GM21528 (cell line): ENCODE data around the gene FTHL17.
A peak's percentile ranks its signal among the peaks of the same experiment; 100 is the strongest.

Experiments
- ATAC-seq: cut with Tn5 transposase; IDR thresholded peaks from one replicate; pipeline ENCODE4 v1.9.1; 2021; ENCODE audit warnings: mild to moderate bottlenecking, moderate library complexity; ENCODE audit not compliant: unreplicated experiment, low FRiP score

Gene FTHL17

DNA sequence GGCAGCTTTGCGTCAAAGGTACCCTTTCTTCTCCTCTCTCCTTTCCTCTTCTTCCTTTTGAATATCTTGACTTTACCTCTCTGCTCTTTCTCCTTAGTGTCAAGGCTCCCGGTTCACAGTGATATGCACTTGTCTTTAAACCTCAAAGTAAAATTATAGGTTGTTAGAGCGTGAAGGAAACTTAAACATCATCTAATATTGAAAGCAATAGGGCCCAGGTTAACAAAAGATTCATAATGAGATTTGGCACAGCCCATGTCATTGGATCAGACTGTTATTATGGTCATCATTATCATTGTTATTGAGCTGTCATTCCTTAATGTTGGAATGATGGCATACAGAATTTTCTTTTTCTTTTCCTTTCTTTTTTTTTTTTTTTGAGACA lies 32.5 kb downstream of the FTHL17 start:
- peak; percentile 33 for ATAC-seq

- peak; percentile 75 for ATAC-seq
Measured at GRCh38 chrX:31038575-31039326, 33.1 kb downstream of the FTHL17 start.

- ATAC-seq: peak; percentile 78
Measured at GRCh38 chrX:31036895-31037294, 34.9 kb downstream of the FTHL17 start.

GRCh38 chrX:31027351-31027750 lies 44.5 kb downstream of the FTHL17 start:
- ATAC-seq: no peak

GRCh38 chrX:31024866-31025265 lies 47.0 kb downstream of the FTHL17 start:
- ATAC-seq: no peak

DNA sequence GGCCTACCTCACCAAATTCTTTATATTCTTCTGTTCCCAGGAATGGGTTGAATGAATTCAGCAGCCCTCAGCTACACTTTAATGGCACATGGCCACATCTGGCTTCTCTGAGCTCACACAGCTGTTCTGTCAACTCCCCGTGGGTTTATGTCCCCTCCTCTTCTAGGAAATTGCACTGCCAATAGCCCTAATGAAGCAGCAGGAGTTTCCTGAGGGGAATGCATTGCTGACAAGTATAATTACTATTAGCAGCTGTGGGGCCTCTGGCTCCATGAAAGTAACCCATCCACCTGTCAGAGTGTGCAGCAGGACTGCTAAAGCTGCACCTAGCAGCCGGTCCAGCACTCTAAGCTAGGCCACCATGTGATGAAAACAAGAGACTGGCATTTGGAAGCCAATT lies 50.3 kb downstream of the FTHL17 start:
- no peak for ATAC-seq
